ENCODE data around the gene SLCO3A1.
A peak's percentile ranks its signal among the peaks of the same experiment; 100 is the strongest.

SLCO3A1 gene

DNA sequence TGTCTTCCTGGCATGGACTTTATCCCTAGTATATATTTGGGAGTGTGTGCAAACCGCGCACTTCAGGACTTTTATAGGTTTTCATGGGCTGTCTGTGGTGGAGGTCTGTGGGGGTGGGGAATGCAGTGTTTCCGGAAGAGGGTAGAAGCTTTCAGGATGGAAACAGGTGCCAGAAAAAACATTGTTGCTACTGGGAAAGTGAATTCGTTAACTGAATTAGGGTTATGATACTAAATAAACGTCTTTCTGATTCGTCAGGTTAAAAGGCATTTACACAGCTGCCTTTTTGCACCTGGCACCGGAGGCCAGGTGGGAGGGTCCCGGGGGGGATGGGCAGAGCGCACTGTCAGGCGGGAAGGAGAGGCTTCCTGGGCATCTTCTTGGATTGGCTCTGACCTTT is 62.1 kb downstream of the SLCO3A1 start:
- DNase-seq = no peak

DNA sequence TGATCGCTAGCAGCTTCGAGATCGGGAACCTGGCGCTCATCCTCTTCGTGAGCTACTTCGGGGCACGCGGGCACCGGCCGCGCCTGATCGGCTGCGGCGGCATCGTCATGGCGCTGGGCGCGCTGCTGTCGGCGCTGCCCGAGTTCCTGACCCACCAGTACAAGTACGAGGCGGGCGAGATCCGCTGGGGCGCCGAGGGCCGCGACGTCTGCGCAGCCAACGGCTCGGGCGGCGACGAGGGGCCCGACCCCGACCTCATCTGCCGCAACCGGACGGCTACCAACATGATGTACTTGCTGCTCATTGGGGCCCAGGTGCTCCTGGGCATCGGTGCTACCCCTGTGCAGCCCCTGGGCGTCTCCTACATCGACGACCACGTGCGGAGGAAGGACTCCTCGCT is 62.5 kb downstream of the SLCO3A1 start:
- DNase-seq = no peak

DNA sequence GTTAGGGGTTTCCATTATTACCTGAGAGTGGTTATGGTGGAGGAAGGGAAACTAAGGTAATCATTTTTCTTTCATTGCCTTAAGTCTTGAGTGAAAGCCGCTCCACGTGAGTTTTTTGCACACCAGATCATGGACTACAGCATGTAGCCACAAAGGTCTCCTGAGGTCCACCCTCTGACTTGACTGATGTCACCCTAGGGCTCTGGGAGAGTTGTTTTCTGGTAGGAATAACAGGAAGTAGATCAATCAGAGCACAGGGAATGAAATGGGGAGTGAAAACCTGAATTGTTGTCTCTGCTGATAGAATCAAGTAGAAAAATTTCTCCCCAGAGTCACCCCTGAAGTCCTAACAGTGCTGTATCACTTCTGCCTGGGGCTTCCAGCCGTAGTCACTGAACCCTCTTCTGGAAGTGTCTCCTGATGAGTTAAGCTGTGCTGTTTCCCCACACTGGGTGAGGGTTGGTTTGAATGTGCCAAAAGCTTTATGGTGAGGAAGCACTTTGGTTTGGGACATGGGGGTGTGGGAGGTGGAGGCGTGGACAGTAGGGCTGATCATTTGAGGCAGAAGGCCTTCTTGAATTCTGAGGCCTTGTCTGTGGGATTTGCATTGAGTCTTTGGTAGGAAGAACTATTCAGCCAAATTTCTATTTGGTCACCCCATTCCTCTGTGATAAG is 64.3 kb downstream of the SLCO3A1 start:
- DNase-seq = peak; percentile 87 to 90 (median 87)

DNA sequence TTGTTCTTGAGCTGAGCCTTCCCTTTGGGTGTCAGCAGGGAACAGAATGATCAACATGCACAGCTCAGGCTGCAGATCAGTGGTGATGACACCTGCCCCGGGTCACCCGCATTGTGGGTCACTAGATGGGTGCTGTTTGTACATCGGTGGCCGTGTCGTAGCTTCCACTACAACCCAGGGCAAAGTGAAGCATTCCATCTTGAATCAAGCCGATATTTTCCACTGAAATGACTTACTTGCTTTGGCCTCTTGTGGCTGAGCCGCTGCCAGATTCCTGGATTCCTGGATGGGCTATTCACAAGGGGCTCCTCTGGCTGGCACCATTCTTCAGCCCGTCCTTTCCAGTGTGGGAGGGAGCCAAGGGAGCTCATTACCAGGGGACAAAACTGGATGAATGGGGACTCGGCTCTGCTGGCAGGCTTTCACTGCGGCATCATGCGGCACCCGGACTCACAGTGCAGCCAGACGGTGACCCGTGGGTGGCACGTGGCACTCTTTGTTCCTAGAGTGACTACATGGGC is 65.6 kb downstream of the SLCO3A1 start:
- DNase-seq = no peak

DNA sequence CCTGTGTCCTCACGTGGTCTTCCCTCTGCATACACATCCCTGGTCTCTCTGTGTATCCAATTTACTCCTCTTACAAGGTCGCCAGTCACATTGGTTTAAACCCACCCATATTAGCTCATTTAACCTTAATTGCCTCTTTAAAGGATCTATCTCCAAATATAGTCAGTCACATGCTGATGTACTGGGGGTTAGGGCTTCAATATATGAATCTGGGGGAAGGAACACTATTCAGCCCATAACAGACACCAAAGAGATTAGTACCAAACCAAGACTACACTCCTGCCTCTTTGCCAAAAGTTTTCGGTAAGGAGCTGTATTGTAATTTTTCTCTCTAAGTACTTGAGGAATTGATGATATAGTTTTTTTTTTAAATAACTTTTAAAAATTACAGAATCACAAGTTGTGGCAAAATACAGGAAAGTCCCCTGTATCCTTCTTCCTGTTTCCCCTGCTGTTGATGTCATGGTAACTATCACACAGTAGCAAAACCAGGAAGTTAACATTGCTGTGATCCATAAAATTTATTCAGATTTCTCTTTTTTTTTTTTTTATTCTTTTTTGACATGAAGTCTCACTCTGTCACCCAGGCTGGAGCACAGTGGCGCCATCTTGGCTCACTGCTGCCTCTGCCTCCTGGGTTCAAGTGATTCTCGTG is 67.8 kb downstream of the SLCO3A1 start:
- peak; percentile 74 to 95 (median 93) for DNase-seq

DNA sequence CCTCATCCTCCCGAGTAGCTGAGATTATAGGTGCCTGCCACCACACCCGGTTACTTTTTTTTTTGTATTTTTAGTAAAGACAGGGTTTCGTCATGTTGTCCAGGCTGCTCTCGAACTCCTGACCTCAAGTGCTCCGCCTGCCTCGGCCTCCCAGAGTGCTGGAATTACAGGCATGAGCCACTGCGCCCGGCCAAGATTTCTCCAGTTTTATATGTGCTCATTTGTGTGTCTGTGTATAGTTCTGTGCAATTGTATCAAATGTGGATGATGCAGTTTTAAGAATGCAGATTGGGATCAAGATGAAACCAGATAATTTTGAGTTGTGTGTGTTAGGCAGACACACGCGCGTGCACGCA is 68.3 kb downstream of the SLCO3A1 start:
- no peak for DNase-seq

DNA sequence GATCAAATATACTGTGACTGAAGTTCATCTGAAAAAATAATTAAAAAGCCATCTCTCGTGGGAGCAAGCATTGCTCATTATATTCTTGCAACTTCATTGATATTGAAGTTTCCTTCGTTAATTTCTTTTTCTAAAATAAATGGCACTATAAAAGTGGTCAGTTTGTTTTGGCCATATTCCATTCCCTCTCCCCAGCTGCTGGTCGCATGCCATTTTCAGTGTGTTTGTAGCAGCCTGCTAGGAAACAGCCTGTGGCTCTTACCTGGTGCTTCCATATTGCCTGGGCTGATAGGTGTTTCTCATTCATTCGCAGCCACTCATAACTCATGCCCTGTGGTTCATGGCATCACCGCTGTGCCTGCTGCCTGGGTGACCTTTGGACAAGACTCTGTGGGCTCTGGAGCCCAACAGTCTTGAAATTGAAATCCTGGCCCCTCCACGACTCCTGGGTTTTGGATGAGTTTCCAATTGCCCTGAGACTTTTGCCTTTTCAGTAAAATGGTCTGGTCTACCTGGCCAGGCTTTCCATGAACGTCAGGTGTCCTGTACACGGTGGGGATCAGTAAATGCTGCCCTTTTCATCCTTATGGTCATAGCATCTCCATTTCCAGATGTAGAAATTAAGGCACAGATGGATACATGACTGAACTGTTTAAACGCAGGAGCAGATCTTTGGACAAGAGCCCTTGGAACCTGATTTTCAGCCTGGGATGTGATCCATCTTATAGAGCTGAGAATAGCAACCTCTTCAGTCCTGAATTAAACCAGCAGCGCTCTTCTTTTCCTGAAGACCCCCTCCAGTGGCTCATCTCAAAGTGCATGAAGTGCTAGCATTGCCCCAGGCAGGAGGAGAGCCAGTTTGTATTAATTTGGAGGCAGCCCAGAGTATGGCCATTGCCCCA is 69.4 kb downstream of the SLCO3A1 start:
- DNase-seq = no peak

DNA sequence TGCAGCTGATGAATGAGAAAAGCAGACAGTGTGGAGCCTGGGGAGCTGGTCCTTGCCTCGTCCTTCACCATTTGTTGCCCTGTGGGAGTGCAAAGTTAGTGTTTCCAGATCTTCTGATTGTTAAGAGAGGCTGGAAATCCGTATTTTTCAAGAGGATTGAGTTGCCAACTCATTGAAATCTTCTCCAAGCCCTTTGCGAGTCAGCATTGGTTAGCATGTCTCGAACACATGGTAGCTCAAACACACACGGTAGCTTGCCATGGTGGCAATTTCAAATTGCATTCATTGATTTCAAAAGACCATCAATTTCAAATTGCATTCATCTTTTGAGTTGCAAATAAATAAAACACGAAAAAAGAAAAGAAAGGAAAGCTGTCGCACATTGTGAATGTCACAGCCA is 70.7 kb downstream of the SLCO3A1 start:
- DNase-seq = no peak

DNA sequence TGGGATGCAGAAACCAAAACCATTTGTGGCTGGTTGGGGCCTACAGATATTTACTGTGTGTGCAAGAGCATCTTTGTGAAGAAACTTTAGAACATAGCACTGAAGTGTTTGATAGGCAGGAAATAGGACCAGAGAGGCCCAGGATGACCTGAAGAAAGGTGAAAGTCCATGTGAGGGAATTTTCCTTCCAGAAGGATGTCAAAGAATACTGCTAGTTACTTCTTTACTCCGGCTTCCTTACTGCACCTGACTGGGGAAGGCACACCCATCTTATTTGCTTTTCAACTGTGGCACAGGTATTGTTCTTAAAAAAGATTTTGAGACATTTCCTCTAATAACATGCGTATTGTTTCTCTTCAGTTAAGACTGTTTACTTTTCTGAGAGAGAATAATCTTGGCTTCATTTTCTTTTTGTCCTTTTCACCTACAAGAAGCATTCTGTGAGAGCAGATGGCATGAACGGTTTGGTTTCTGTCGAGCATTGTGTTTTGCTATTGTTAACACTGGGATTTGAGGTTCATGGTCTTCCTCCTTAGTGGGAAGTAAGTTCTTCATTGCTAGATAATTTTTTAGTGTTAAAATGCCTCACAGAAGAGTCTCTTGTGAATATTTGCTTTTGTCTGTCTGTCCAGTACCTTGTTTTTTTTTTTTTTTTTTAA is 71.5 kb downstream of the SLCO3A1 start:
- DNase-seq = no peak

DNA sequence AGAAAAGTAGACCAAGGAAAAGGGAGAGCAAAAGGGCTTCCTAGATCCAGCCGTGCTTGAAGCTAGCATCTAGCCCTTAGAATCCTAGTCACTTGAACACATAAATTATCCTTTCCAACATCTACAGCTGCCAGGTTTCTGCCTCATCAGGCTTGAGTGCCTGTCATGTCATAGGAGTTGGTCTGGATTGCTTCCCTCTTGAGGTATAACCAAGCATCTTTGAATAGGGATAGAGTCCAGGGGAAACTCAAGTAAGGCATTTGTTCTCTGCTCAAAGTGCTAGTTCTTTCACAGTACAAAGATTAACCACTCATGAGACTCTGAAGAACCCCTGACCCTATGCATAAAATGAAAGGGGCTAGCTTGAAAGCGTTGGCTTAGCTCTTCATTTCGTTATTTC is 72.3 kb downstream of the SLCO3A1 start:
- DNase-seq = no peak

DNA sequence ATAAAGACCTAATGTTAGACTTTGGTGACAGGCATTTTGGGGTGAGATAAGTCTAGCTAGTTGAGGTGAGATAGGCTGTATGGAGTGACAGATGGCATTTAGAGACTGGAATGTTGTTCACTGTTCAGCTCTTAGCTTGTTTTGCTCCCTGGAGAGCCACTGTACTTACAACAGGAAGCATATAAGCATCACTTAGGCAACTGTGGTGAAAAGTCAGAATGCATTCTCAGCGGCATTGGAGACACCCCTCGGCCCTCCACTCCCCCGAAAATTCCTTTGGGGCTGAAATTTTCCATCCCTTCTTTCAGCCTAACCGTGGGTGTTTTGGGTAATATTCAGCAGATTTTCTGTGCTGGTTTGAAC is 73.4 kb downstream of the SLCO3A1 start:
- no peak for DNase-seq

DNA sequence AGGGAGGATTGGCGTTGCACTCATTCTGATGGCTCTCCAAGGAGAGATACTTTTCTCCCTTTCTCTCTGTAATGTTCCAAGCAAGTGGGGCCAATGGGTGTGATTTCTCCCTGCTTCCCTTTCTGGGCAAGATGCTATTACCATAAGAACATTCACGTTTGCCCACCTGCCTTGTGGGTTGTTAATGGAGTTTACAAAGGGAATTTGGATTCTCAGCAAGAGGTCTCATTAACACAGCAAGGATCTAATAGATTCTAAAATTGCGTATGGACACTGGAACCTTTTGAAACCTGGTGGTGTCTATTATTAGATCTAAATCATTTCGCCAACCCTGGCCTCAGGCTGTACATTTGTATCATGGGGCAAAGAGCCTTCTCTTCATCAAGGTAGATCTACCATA is 74.1 kb downstream of the SLCO3A1 start:
- no peak for DNase-seq

DNA sequence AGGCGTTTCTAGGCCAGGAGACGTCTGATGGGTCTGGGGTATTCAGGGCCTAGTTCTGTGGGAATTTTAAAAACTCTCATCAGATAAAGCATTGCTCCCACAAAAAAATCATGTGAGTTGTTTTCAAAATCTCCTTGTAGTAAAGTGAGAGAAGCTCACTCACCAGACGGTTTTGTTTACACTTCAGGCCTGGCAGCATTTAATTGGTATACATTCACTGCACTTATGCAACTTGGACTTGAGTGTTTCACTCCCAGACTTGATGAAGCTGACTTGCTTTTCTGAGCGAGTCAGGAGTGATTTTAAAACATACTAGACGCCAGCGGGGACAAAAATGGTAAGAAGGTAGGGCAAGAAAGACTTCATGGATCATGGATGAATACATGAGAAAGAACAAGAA is 75.2 kb downstream of the SLCO3A1 start:
- DNase-seq = no peak

DNA sequence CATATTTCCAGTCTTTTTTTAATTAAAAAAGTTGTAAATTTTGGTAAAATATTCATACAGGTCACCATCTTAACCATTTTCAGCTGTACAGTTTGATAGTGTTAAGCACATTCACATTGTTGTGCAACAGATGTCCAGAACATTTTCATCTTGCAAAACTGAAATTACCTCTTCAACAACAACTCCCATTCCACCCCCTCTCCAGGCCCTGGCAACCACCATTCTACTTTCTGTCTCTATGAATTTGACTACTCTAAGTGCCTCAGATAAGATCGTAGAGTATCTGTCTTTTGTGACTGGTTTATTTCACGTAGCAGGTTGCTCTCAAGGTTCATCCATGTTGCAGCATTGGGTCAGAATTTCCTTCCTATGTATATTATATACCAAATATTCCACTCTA is 76.0 kb downstream of the SLCO3A1 start:
- DNase-seq = no peak

DNA sequence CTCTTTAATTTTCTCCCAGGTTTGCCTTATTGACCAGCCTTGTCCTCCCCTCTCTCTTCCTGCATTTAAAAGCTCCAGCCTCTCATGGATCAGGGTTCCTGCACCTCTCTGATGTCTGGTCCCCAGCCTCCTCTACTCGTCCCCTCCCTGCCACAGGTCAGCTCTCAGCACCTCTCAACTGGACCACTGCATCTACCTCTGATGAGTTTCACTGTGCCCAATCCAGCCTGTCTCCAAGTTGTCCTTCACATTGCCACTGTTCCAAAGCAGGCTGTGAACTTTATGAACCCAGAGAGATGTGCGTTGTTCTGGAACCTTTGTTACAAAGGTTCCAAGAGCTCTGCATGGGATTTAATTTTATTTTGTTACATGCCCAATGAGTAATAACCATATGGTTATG is 76.6 kb downstream of the SLCO3A1 start:
- DNase-seq = no peak

DNA sequence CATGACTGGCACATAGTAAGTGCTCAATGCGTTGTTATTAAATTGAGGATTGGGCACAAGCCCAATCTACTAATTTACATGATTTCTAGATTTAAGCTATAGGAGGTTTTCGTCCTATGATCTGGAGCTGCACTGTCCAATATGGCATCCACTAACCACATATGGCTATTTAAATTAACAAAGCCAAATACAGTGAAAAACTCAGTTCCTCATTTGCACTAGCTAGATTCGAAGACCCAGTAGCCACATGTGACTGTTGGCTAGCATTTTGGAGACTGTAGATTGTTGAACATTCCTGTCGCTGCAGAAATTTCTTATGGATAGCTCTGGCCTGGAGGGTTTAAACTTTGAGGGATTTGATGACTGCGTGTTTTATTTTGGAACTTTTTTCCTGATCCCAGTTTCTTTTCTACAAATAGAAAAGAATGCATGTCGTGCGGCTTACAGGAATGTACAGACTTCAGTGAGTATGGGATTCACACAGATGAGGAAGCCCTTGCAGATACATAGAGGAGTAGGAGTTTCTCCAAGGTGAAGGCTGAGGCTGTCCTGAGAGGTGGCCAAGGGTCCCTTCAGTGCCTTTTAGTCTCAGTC is 82.8 kb downstream of the SLCO3A1 start:
- DNase-seq = peak in 1 of 3 donors; percentile 40

DNA sequence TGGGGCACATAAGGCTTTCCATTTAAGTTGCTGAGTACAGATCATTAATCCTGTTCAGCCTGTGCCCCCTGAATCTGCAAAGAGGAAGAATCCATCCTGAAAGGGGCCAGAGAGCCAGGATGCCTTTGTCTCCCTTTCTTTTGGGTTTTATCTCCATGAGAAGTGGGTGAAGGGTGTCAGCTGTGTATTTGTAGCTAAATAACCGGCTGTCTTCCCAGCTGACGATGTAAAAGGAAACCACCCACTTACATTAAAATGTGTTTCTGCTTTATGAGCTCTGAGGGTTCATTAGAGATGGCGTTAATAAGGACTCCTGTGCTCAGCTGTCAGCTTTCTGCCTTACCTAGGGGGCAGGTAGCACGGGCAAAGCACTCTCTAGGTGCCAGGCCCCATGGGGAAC is 83.4 kb downstream of the SLCO3A1 start:
- peak; percentile 55 to 76 (median 61) for DNase-seq

DNA sequence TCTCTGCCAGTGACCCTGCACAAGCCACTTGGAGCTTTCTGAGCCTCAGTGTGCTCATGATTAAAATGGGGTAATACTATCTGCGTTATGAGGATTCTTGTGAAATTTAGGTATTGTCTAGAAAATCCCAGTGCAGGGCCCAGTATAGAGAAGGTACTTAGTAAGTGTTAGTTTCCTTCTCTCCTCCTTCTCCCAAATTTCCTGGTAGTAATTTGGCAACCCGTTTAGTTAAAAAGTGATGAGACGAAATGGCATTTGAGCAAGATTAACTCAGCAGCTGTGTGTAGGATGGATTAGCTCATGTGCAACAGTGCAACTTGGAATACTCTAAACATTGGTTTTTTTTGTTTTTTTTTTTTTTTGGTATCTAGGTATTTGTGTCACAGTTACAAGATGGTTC is 84.6 kb downstream of the SLCO3A1 start:
- DNase-seq = peak; percentile 79 to 96 (median 90)

DNA sequence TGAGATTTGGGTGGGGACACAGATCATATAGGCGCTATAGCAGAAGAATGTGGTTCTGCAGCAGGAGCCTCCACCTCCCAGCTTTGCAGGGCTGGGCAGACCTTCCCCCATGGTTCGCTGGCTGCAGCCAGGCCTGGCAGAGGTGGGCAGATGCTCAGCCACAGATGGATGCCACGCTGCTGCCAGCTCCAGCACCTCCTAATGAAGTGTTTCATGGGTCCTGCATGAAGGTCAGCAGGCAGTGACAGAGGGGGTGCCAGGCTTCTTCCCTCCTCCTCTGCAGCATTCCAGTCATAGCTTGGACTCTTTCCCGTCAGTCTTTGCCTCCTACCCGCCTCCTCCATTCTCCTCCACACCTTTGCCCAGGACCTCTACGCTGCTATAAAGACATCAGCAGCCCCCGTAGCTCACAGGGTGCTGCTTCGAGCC is 85.9 kb downstream of the SLCO3A1 start:
- DNase-seq = no peak

DNA sequence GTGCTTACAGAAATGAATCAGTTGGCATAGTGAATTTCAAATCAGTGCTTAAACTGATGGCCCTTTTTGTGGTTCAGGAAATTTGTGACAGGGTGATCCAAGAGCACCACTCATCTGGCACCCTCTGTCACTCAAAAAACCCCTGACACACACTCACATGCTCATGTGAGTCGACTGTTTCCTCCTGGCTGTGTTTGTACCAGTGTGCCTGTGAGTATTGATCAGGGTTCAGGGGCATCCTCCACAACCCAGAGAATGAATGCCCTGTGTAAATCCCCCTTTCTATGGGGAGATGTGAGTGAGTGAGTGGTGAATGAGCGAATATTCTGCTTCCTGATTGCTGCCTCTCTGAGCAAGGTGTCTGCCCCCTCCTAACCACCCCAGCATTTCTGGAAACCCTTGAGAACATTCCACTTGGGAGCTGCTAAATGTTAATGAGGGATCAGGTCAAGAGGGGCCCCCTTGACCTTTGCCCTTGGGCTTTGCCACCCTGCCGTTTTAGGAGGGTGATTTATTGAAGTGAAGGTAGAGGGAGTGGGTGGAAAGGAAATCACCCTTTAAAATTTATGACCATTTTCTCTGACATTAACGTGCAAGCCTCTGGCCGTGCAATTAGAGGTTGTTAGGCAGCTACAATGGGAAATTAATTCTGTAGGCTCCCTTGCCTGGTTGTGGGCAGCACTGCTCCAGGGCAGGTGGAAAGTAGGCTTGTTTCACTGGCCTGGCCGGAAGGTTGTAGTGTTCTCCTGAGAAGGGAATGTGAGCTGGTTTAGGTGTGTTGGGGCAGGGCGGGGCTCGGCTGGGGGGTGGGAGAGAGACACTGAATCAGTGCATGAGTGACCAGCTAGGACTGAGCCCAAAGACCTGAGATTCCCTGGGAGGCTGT is 87.2 kb downstream of the SLCO3A1 start:
- peak; percentile 89 to 95 (median 94) for DNase-seq

DNA sequence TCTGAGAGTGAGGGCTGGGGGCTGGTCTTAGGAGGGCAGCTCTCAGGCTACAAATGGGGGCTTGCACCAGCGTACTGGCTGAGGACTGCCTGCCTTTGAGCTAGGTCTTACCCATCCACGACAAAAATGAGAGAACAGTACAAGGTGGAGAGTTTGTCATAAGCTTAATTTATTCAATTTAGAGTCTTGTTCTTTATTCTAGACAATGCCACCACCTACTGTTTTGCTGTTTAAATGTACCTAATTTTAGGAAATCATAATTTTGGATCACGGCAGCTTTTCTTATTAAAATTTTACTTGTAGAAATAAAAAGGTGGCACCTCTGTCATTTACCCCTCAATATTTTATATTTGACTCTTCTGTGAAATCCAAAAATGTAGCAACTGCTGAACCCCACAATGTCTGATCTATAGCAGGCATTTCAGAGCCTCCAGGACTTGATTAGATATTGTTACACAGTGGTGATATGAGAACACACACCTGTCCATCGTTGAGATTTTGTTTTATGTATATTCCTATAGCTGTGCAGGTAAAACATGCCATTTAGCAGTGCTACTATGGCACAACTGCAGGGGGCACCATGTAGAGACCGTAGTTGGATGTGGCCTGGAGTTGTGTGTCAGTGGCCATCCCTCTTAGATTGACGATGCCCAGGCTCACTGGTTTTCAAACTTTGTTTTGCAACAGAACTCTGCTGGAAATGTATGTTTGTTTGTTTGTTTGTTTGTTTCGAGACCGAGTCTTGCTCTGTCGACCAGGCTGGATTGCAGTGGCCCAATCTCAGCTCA is 88.6 kb downstream of the SLCO3A1 start:
- DNase-seq = no peak
